Fibroblast of skin of left quadriceps (primary cell): ENCODE measurements around the gene KRTAP24-1.
A peak's percentile ranks its signal among the peaks of the same experiment; 100 is the strongest.

Experiments
- DNase-seq, 2 experiments: peaks; one replicate each; pipeline ENCODE4 v3.0.0-alpha.2; 2013; ENCODE audit warnings: low read depth in 2 of 2

The KRTAP24-1 gene

GRCh38 chr21:30234643-30235042 lies 48.1 kb downstream of the KRTAP24-1 start:
- peak; percentile 36 to 43 for DNase-seq

- DNase-seq, result no peak
Observed at GRCh38 chr21:30234050-30234449, 48.7 kb downstream of the KRTAP24-1 start.

DNA sequence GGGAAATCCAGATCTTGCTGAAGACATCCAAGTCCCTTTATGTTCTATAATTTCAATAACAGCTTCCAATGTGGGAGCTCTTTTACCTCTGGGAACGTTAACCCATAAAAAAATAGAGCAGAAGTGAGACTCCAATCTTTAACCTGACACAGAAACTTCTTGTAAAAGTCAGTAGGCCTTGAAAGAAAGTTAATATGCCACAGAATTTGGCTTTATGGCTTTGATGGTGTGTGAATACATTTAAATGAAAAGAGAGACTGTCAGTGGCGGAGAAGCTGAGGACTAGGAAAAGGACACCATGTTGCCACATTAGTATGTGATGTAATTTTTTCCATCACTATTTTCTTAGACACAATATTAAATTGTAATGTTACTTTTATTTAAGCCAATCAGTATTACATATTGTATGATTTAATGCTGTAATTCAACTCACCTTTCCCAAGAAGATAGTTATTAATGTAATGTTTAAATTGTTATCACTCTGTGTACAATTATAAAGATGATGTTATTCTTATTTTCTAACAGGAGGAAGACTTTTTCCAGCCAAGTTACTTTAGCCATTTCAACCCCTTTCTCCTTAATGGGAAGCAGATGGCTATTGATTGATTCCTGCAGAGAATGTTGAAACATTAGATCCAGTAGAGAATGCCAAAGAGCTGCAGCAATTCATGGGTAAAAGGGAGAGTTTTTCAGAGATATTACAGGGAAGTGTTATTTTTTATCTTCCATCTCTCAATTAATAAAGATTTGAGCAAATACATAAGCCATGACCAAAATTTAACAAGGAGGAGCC lies 49.3 kb downstream of the KRTAP24-1 start:
- DNase-seq, result peak; percentile 24 to 32

DNA sequence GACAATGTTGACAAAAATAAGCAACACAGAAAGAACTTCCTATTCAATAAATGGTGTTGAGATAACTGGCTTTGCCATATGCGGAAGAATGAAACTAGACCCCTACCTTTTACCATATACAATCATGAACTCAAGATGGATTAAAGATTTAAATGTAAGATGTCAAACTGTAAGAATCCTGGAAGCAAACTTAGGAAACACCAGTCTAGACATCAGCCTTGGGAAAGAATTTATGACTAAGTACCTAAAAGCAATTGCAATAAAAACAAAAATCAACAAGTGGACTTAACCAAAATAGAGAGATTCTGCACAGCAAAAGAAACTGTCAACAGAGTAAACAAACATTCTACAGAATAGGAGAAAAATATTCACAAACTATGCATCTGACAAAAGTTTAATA lies 50.7 kb downstream of the KRTAP24-1 start:
- no peak for DNase-seq
